IMR-90 (cell line): ENCODE data around the gene ARPC5.

ENCODE experiments used
- BHLHE40 ChIP-seq: fragments of 150-350 bp; IDR thresholded peaks from 2 replicates; pipeline ENCODE4 v1.6.1; 2016; ENCODE audit warnings: mild to moderate bottlenecking, low read depth, low read length
- CEBPB ChIP-seq: IDR thresholded peaks from 2 replicates; pipeline ENCODE4 v1.6.1; 2012; ENCODE audit warnings: low read depth, low read length, improper control_type of control experiment
- FOS ChIP-seq: fragments of 150-350 bp; IDR thresholded peaks from 2 replicates; pipeline ENCODE4 v1.6.1; 2016; ENCODE audit warnings: low read depth, low read length
- MAZ ChIP-seq: IDR thresholded peaks from 2 replicates; pipeline ENCODE4 v1.6.1; 2012; ENCODE audit warnings: low read depth, mild to moderate bottlenecking, low read length, improper control_type of control experiment, moderate library complexity, borderline replicate concordance
- MXI1 ChIP-seq: IDR thresholded peaks from 2 replicates; pipeline ENCODE4 v1.6.1; 2012; ENCODE audit warnings: low read depth, mild to moderate bottlenecking, low read length, moderate library complexity, borderline replicate concordance
- POLR2A ChIP-seq: IDR thresholded peaks from 2 replicates; pipeline ENCODE4 v1.6.1; 2012; ENCODE audit warnings: mild to moderate bottlenecking, low read depth, low read length
- RAD21 ChIP-seq: IDR thresholded peaks from 2 replicates; pipeline ENCODE4 v1.6.1; 2012; ENCODE audit warnings: low read length, improper control_type of control experiment
- RCOR1 ChIP-seq: IDR thresholded peaks from 2 replicates; pipeline ENCODE4 v1.6.1; 2012; ENCODE audit warnings: mild to moderate bottlenecking, low read length, improper control_type of control experiment; ENCODE audit not compliant: insufficient replicate concordance
- RFX5 ChIP-seq: IDR thresholded peaks from 2 replicates; pipeline ENCODE4 v1.8.0; 2012; ENCODE audit warnings: low read depth, mild to moderate bottlenecking, low read length, moderate library complexity
- SMC3 ChIP-seq: fragments of 150-350 bp; IDR thresholded peaks from 2 replicates; pipeline ENCODE4 v1.6.1; 2016; ENCODE audit warnings: low read depth, mild to moderate bottlenecking, antibody characterized with exemption, low read length, moderate library complexity
- TF ChIP-seq, protein P1 (sequence below): conservative IDR thresholded peaks from 2 replicates; pipeline ENCODE4 v1.5.1; 2012; ENCODE audit warnings: mild to moderate bottlenecking, low read depth, low read length, improper control_type of control experiment
- TF ChIP-seq, protein P2 (sequence below): fragments of 150-350 bp; IDR thresholded peaks from 2 replicates; pipeline ENCODE4 v1.6.1; 2017; ENCODE audit warnings: mild to moderate bottlenecking, antibody characterized with exemption, low read length, low read depth

DNA sequence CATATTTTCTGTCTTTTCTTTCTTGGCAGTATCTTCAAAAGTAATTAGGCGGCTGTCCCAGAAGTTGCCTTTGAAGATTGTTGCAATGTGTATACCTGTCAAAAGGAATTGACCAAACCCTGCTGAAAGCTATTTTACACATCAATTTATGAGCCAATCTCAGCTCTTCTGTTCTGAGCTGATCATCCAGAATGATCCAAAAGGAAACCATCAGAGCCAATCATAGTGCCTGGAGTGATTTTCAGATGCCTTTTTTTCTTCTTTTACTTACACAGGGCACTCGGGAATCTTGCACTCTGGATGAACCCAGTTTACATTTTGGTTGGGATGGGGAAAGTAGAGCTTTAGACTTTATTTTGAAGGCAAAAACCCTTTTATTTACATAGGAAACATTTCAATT, 39.3 kb upstream of the ARPC5 start:
- TF ChIP-seq, protein P1, sequence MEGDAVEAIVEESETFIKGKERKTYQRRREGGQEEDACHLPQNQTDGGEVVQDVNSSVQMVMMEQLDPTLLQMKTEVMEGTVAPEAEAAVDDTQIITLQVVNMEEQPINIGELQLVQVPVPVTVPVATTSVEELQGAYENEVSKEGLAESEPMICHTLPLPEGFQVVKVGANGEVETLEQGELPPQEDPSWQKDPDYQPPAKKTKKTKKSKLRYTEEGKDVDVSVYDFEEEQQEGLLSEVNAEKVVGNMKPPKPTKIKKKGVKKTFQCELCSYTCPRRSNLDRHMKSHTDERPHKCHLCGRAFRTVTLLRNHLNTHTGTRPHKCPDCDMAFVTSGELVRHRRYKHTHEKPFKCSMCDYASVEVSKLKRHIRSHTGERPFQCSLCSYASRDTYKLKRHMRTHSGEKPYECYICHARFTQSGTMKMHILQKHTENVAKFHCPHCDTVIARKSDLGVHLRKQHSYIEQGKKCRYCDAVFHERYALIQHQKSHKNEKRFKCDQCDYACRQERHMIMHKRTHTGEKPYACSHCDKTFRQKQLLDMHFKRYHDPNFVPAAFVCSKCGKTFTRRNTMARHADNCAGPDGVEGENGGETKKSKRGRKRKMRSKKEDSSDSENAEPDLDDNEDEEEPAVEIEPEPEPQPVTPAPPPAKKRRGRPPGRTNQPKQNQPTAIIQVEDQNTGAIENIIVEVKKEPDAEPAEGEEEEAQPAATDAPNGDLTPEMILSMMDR, result no peak
- TF ChIP-seq RFX5, result no peak
- TF ChIP-seq POLR2A, result no peak
- TF ChIP-seq BHLHE40, result no peak
- TF ChIP-seq RAD21, result no peak
- no peak for TF ChIP-seq CEBPB
- TF ChIP-seq RCOR1, result no peak
- TF ChIP-seq MAZ, result no peak
- TF ChIP-seq MXI1, result no peak
- TF ChIP-seq, protein P2, sequence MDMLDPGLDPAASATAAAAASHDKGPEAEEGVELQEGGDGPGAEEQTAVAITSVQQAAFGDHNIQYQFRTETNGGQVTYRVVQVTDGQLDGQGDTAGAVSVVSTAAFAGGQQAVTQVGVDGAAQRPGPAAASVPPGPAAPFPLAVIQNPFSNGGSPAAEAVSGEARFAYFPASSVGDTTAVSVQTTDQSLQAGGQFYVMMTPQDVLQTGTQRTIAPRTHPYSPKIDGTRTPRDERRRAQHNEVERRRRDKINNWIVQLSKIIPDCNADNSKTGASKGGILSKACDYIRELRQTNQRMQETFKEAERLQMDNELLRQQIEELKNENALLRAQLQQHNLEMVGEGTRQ, result no peak
- TF ChIP-seq FOS, result no peak
- no peak for TF ChIP-seq SMC3
